Panc1 (cell line): Measurements from ENCODE around the gene NFATC2. TPM values are rescaled to one million over a fixed set of nuclear protein-coding genes. Genes with fewer than 3 reads are reported as not detected.

ENCODE experiments used
- ATAC-seq: fragments of 200-7000 bp; cut with Tn5 transposase; 2 replicates; pipeline ENCODE4 v1.9.1; 2020; ENCODE audit warnings: mild to moderate bottlenecking, moderate library complexity
- BruUV-seq: library from RNA; stranded (reverse); fragments of 400-500 nt; replicated peaks from 2 replicates; lab custom pipeline; 2021; lab: Mats Ljungman, UMichigan
- CTCF ChIA-PET: fragments of 300-600 bp; sonication (Branson Sonifier 250); formaldehyde crosslinking; loops from one replicate; lab custom pipeline; 2022; ENCODE audit warnings: antibody characterized with exemption; lab: Charles Lee
- POLR2A ChIA-PET: fragments of 300-600 bp; sonication (Branson Sonifier 250); formaldehyde crosslinking; loops from one replicate; lab custom pipeline; 2022; ENCODE audit warnings: antibody characterized with exemption; lab: Charles Lee
- DNase-seq: peaks from one replicate; pipeline ENCODE4 v3.0.0-alpha.2; 2010; ENCODE audit warnings: low read depth, low spot score
- H3K27ac ChIP-seq: 2 replicates; pipeline ENCODE4 v1.5.1; 2011; ENCODE audit warnings: mild to moderate bottlenecking, low read length, inconsistent platforms
- H3K27me3 ChIP-seq: fragments of 200-500 bp; sonication (Bioruptor generic); 2 replicates; pipeline ENCODE4 v1.6.0; 2014; ENCODE audit warnings: low read length, inconsistent platforms; ENCODE audit not compliant: control insufficient read depth, insufficient read depth
- H3K36me3 ChIP-seq: fragments of 200-500 bp; sonication (Bioruptor generic); 2 replicates; pipeline ENCODE4 v1.5.1; 2014; ENCODE audit warnings: inconsistent platforms, mild to moderate bottlenecking, low read length, moderate library complexity; ENCODE audit not compliant: control insufficient read depth, insufficient read depth
- H3K4me1 ChIP-seq: 2 replicates; pipeline ENCODE4 v1.5.1; 2011; ENCODE audit warnings: inconsistent platforms, mild to moderate bottlenecking, low read length, moderate library complexity; ENCODE audit not compliant: control insufficient read depth, insufficient read depth
- H3K4me3 ChIP-seq, 2 experiments: 2 replicates each; pipeline ENCODE4 v1.5.1; 2011 to 2012; ENCODE audit warnings: low read depth in 2 of 2, low read length in 2 of 2, mild to moderate bottlenecking in 2 of 2, inconsistent platforms in 1 of 2, moderate library complexity in 1 of 2
- H3K9me3 ChIP-seq: fragments of 200-500 bp; sonication (Bioruptor generic); 2 replicates; pipeline ENCODE4 v1.5.1; 2014; ENCODE audit warnings: low read depth, mild to moderate bottlenecking, inconsistent platforms, low read length, moderate library complexity; ENCODE audit not compliant: control insufficient read depth, insufficient read depth
- CTCF ChIP-seq: fragments of 450-650 bp; IDR thresholded peaks from 2 replicates; pipeline ENCODE4 v1.5.1; 2017; ENCODE audit warnings: mild to moderate bottlenecking
- POLR2AphosphoS5 ChIP-seq: IDR thresholded peaks from 2 replicates; pipeline ENCODE4 v1.6.1; 2012; ENCODE audit warnings: mild to moderate bottlenecking, low read depth, low read length, moderate library complexity
- REST ChIP-seq, 2 experiments: IDR thresholded peaks; 2 replicates each; pipeline ENCODE4 v1.6.1; 2011 to 2012; ENCODE audit warnings: low read depth in 2 of 2, control low read depth in 1 of 2, low read length in 1 of 2, mild to moderate bottlenecking in 1 of 2, moderate library complexity in 1 of 2; ENCODE audit not compliant: insufficient read depth in 1 of 2
- SIN3A ChIP-seq: IDR thresholded peaks from 2 replicates; pipeline ENCODE4 v1.6.1; 2012; ENCODE audit warnings: low read depth, mild to moderate bottlenecking, low read length, moderate library complexity, borderline replicate concordance; ENCODE audit not compliant: insufficient read depth
- TCF7L2 ChIP-seq: IDR thresholded peaks from 2 replicates; pipeline ENCODE4 v1.6.1; 2011; ENCODE audit warnings: mild to moderate bottlenecking, low read depth, low read length, inconsistent platforms
- in situ Hi-C: cut with HindIII; loops from 2 replicates; pipeline ENCODE4 v1.10.0; 2016; ENCODE audit warnings: low sequenced_read_pairs, low pct_unique_long_range_greater_than_20kb
- intact Hi-C: fragments of 100-400 bp; cut with micrococcal nuclease; formaldehyde crosslinking; loops from one replicate; pipeline ENCODE4 v1.10.0; 2022; ENCODE audit not compliant: unreplicated experiment
- total RNA-seq: library from RNA; stranded (reverse); gene quantifications from one replicate; pipeline ENCODE4 v1.2.1, GENCODE V29; 2021; ENCODE audit not compliant: unreplicated experiment

The NFATC2 gene
- total RNA-seq, 1 experiment from 2014 or later: 10.6 TPM

- ChIA-PET CTCF (no interaction called here), POLR2A (no interaction called here)
- Histone ChIP-seq H3K27me3 (no peaks in the 10 kb centered on the region), H3K9me3 (no peaks in the 10 kb centered on the region), H3K4me3 (no peak overlapping the region), H3K27ac (no peak overlapping the region), H3K36me3 (no peaks in the 10 kb centered on the region), H3K4me1 (no peaks in the 10 kb centered on the region)
- ATAC-seq: no peak
- DNase-seq: no peak
- BruUV-seq: no TSS peak
- intact Hi-C loops (no loop called here), in situ Hi-C loops (no loop called here)
- TF ChIP-seq TCF7L2 (no peak), CTCF (no peak), REST (IDR thresholded peaks at IDR 0.05; ENCODE audit: insufficient read depth in 1 of 2, low read depth in 2 of 2, low read length in 1 of 2) (no peak), SIN3A (no peak), POLR2AphosphoS5 (no peak)
Observed at GRCh38 chr20:51583073-51583472, 40.6 kb upstream of the NFATC2 start.

GRCh38 chr20:51581571-51581970 is 39.1 kb upstream of the NFATC2 start:
- CTCF ChIA-PET: no interaction called here

More at GRCh38 chr20:51581571-51581970, 39.1 kb upstream of the NFATC2 start:
- H3K27me3 ChIP-seq: no peaks in the 10 kb centered on the region
- in situ Hi-C loops (no loop called here), intact Hi-C loops (no loop called here)
- no peak for ATAC-seq
- no peak for DNase-seq
- no peaks in the 10 kb centered on the region for H3K9me3 ChIP-seq
- no peak overlapping the region for H3K4me3 ChIP-seq
- no peaks in the 10 kb centered on the region for H3K4me1 ChIP-seq
- TF ChIP-seq POLR2AphosphoS5: no peak
- no peak for TF ChIP-seq REST (IDR thresholded peaks at IDR 0.05; ENCODE audit: insufficient read depth in 1 of 2, low read depth in 2 of 2, low read length in 1 of 2)
- no peak for TF ChIP-seq SIN3A
- no peak for TF ChIP-seq CTCF
- no peak for TF ChIP-seq TCF7L2
- no peak overlapping the region for H3K27ac ChIP-seq
- no peaks in the 10 kb centered on the region for H3K36me3 ChIP-seq
- no TSS peak for BruUV-seq
- POLR2A ChIA-PET: no interaction called here
